Breast epithelium (tissue), 4 donors: Measurements from ENCODE around the gene ONECUT2. TPM values are rescaled to one million over a fixed set of nuclear protein-coding genes. Genes with fewer than 3 reads are reported as not detected.

ENCODE experiments used
- DNase-seq, 2 donors: peaks; one replicate each; pipeline ENCODE4 v3.0.0-alpha.2; 2019; ENCODE audit warnings: low spot score in 2 of 2
- H3K27ac ChIP-seq, 2 donors: fragments of 200-600 bp; sonication (generic) in 1 of 2; one replicate each; pipeline ENCODE4 v1.5.1; 2016 to 2019; ENCODE audit warnings: mild to moderate bottlenecking in 1 of 2
- H3K27me3 ChIP-seq, 2 donors: fragments of 200-600 bp; sonication (generic) in 1 of 2; one replicate each; pipeline versions ENCODE4 v1.5.1 to v1.6.0; 2017 to 2019; ENCODE audit warnings: control low read depth in 1 of 2, mild to moderate bottlenecking in 1 of 2
- H3K36me3 ChIP-seq: fragments of 200-600 bp; one replicate; pipeline ENCODE4 v1.5.1; 2019
- H3K4me1 ChIP-seq, 2 donors: fragments of 200-600 bp; sonication (generic); one replicate each; pipeline ENCODE4 v1.5.1; 2016 to 2019; ENCODE audit warnings: control low read depth in 1 of 2
- H3K4me3 ChIP-seq, 3 donors: fragments of 200-600 bp; sonication (generic); 1 replicate in 2 of 3; 2 replicates in 1 of 3; pipeline ENCODE4 v1.5.1; 2016 to 2019; ENCODE audit warnings: mild to moderate bottlenecking in 3 of 3, moderate library complexity in 2 of 3
- H3K9me3 ChIP-seq, 2 donors: fragments of 200-600 bp; sonication (generic) in 1 of 2; one replicate each; pipeline ENCODE4 v1.5.1; 2016 to 2019; ENCODE audit warnings: control low read depth in 1 of 2
- CTCF ChIP-seq, 3 donors: fragments of 450-650 bp; IDR thresholded peaks; one replicate each; pipeline ENCODE4 v1.5.1; 2016 to 2017; ENCODE audit warnings: antibody characterized with exemption in 3 of 3, mild to moderate bottlenecking in 3 of 3, moderate library complexity in 3 of 3
- POLR2A ChIP-seq: fragments of 450-650 bp; IDR thresholded peaks from one replicate; pipeline ENCODE4 v1.6.1; 2016; ENCODE audit warnings: antibody characterized with exemption, mild to moderate bottlenecking, moderate library complexity
- POLR2AphosphoS5 ChIP-seq, 3 donors: sonication (generic); formaldehyde crosslinking; IDR thresholded peaks; one replicate each; pipeline ENCODE4 v1.6.1; 2017; ENCODE audit warnings: antibody characterized with exemption in 3 of 3
- intact Hi-C: fragments of 100-400 bp; cut with DNase I; formaldehyde crosslinking; loops from one replicate; pipeline ENCODE4 v1.15.1; 2023; ENCODE audit warnings: low total_unique reads
- total RNA-seq, 3 donors: library from RNA; depleted of rRNA; stranded (reverse); fragments of >200 nt; gene quantifications; one replicate each; pipeline ENCODE4 v1.1.0, GENCODE V29; 2016

Gene ONECUT2
- total RNA-seq, 3 donors from 2014 or later = under 0.01 TPM; not detected in 2

- H3K36me3 ChIP-seq = no peaks in the 10 kb centered on the region
- DNase-seq = no peak
- no peak overlapping the region for H3K4me3 ChIP-seq
- TF ChIP-seq POLR2A (no peak), POLR2AphosphoS5 (IDR thresholded peaks at IDR 0.05) (no peak), CTCF (IDR thresholded peaks at IDR 0.05) (no peak)
- intact Hi-C loops = no loop called here
- H3K9me3 ChIP-seq = peaks cover 9% of the 10 kb centered on the region in 2 donors
- H3K4me1 ChIP-seq = peaks cover 0 to 1% of the 10 kb centered on the region in 2 donors
- H3K27ac ChIP-seq = no peak overlapping the region
- H3K27me3 ChIP-seq = peaks cover 7 to 88% of the 10 kb centered on the region in 2 donors
Observed at GRCh38 chr18:57431467-57432080, 3.6 kb upstream of the ONECUT2 start.

GRCh38 chr18:57432140-57432539, 3.0 kb upstream of the ONECUT2 start:
- Histone ChIP-seq H3K36me3 (no peaks in the 10 kb centered on the region), H3K27me3 (peaks cover 7 to 88% of the 10 kb centered on the region in 2 donors), H3K9me3 (peaks cover 9% of the 10 kb centered on the region in 2 donors), H3K4me3 (no peak overlapping the region), H3K27ac (no peak overlapping the region), H3K4me1 (peaks cover 0 to 5% of the 10 kb centered on the region in 2 donors)
- no peak for DNase-seq
- intact Hi-C loops = no loop called here
- TF ChIP-seq CTCF (IDR thresholded peaks at IDR 0.05) (no peak), POLR2A (no peak), POLR2AphosphoS5 (IDR thresholded peaks at IDR 0.05) (no peak)

GRCh38 chr18:57432751-57433400, 2.3 kb upstream of the ONECUT2 start:
- TF ChIP-seq CTCF (IDR thresholded peaks at IDR 0.05) = no peak
- no peak for TF ChIP-seq POLR2A
- no peak for TF ChIP-seq POLR2AphosphoS5 (IDR thresholded peaks at IDR 0.05)
- H3K27ac ChIP-seq = no peak overlapping the region
- peaks cover 7 to 88% of the 10 kb centered on the region in 2 donors for H3K27me3 ChIP-seq
- H3K4me3 ChIP-seq = no peak overlapping the region
- peaks cover 0 to 10% of the 10 kb centered on the region in 2 donors for H3K4me1 ChIP-seq
- H3K9me3 ChIP-seq = peaks cover 9% of the 10 kb centered on the region in 2 donors
- no peaks in the 10 kb centered on the region for H3K36me3 ChIP-seq
- no peak for DNase-seq
- intact Hi-C loops = no loop called here

GRCh38 chr18:57433482-57433881, 1.7 kb upstream of the ONECUT2 start:
- Histone ChIP-seq H3K9me3 (peaks cover 4 to 5% of the 10 kb centered on the region in 2 donors), H3K27me3 (peaks cover 4 to 88% of the 10 kb centered on the region in 2 donors), H3K4me3 (peak overlapping the region in 1 of 3 donors; percentile 70), H3K36me3 (no peaks in the 10 kb centered on the region), H3K4me1 (peaks cover 0 to 15% of the 10 kb centered on the region in 2 donors), H3K27ac (no peak overlapping the region)
- intact Hi-C loops = no loop called here
- DNase-seq = no peak
- TF ChIP-seq POLR2AphosphoS5 (IDR thresholded peaks at IDR 0.05) (no peak), CTCF (IDR thresholded peaks at IDR 0.05) (no peak), POLR2A (no peak)

GRCh38 chr18:57433934-57434535, 1.1 kb upstream of the ONECUT2 start:
- H3K4me3 ChIP-seq = peak overlapping the region in 2 of 3 donors; percentile 56 to 70
- intact Hi-C loops = no loop called here
- no peak for DNase-seq
- H3K4me1 ChIP-seq = peaks cover 0 to 15% of the 10 kb centered on the region in 2 donors
- peaks cover 0 to 88% of the 10 kb centered on the region in 2 donors for H3K27me3 ChIP-seq
- H3K27ac ChIP-seq = no peak overlapping the region
- TF ChIP-seq CTCF (IDR thresholded peaks at IDR 0.05) (no peak), POLR2A (no peak), POLR2AphosphoS5 (IDR thresholded peaks at IDR 0.05) (no peak)
- no peaks in the 10 kb centered on the region for H3K9me3 ChIP-seq
- no peaks in the 10 kb centered on the region for H3K36me3 ChIP-seq
